Measurements from ENCODE around the gene CRIM1.

GRCh38 chr2:36559221-36559942 lies 203.8 kb downstream of the CRIM1 start:
- no peak for TF ChIP-seq EZH2phosphoT487 (IDR thresholded peaks at IDR 0.05; ENCODE audit: low read length)
- TF ChIP-seq, protein P1, sequence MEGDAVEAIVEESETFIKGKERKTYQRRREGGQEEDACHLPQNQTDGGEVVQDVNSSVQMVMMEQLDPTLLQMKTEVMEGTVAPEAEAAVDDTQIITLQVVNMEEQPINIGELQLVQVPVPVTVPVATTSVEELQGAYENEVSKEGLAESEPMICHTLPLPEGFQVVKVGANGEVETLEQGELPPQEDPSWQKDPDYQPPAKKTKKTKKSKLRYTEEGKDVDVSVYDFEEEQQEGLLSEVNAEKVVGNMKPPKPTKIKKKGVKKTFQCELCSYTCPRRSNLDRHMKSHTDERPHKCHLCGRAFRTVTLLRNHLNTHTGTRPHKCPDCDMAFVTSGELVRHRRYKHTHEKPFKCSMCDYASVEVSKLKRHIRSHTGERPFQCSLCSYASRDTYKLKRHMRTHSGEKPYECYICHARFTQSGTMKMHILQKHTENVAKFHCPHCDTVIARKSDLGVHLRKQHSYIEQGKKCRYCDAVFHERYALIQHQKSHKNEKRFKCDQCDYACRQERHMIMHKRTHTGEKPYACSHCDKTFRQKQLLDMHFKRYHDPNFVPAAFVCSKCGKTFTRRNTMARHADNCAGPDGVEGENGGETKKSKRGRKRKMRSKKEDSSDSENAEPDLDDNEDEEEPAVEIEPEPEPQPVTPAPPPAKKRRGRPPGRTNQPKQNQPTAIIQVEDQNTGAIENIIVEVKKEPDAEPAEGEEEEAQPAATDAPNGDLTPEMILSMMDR (IDR thresholded peaks at IDR 0.05; ENCODE audit: low read length) = no peak
- no peak for TF ChIP-seq EZH2 (optimal IDR thresholded peaks at IDR 0.05; ENCODE audit: low read depth, low read length)
